H1 (cell line): Measurements from ENCODE around the gene DAPK1. TPM values are rescaled to one million over a fixed set of nuclear protein-coding genes. Genes with fewer than 3 reads are reported as not detected.
A peak's percentile ranks its signal among the peaks of the same experiment; 100 is the strongest.

Source experiments
- CTCF ChIA-PET: fragments of 300-600 bp; sonication (Branson Sonifier 250); formaldehyde crosslinking; loops from one replicate; lab custom pipeline; 2021; ENCODE audit not compliant: partially characterized antibody; lab: Charles Lee
- POLR2A ChIA-PET: fragments of 300-600 bp; sonication (Branson Sonifier 250); formaldehyde crosslinking; loops from one replicate; lab custom pipeline; 2021; ENCODE audit warnings: inconsistent platforms; ENCODE audit not compliant: partially characterized antibody; lab: Charles Lee
- DNase-seq, 2 experiments: peaks; one replicate each; pipeline versions ENCODE4 v3.0.0 to v3.0.0-alpha.2; 2010 to 2022; ENCODE audit warnings: low spot score in 2 of 2, low read depth in 1 of 2, mixed read lengths in 1 of 2
- FAIRE-seq: peaks from 2 replicates; lab custom pipeline; 2011; peaks lifted over from hg19 to GRCh38; lab: Jason Lieb, UNC
- H2AFZ ChIP-seq: 2 replicates; pipeline ENCODE4 v1.8.1; 2012; ENCODE audit warnings: low read length, inconsistent platforms
- H2AK5ac ChIP-seq: 2 replicates; pipeline ENCODE4 v1.6.1; 2013; ENCODE audit warnings: low read depth, low read length
- H2BK120ac ChIP-seq: replicated peaks from 2 replicates; pipeline ENCODE3; 2013; ENCODE audit warnings: low read depth, low read length, inconsistent platforms
- H2BK12ac ChIP-seq: 2 replicates; pipeline ENCODE4 v1.6.1; 2013; ENCODE audit warnings: low read depth, low read length
- H2BK15ac ChIP-seq: 2 replicates; pipeline ENCODE4 v1.6.1; 2013; ENCODE audit warnings: low read length
- H2BK20ac ChIP-seq: 2 replicates; pipeline ENCODE4 v1.6.1; 2013; ENCODE audit warnings: low read length
- H2BK5ac ChIP-seq: 2 replicates; pipeline ENCODE4 v1.6.1; 2013; ENCODE audit warnings: low read depth, low read length
- H3K14ac ChIP-seq: 2 replicates; pipeline ENCODE4 v1.6.1; 2013; ENCODE audit warnings: inconsistent platforms; ENCODE audit not compliant: insufficient read length
- H3K18ac ChIP-seq: 2 replicates; pipeline ENCODE4 v1.6.1; 2013; ENCODE audit warnings: low read length; ENCODE audit errors: extremely low read depth
- H3K23ac ChIP-seq: 2 replicates; pipeline ENCODE4 v1.6.1; 2013; ENCODE audit warnings: inconsistent platforms; ENCODE audit not compliant: insufficient read length
- H3K23me2 ChIP-seq: 2 replicates; pipeline ENCODE4 v1.6.1; 2013; ENCODE audit warnings: low read depth, low read length
- H3K27ac ChIP-seq: 2 replicates; pipeline ENCODE4 v1.6.1; 2011; ENCODE audit warnings: low read depth, low read length, inconsistent platforms
- H3K27me3 ChIP-seq, 4 experiments: replicated peaks in 1 of 4; 1 replicate in 1 of 4; 2 replicates in 3 of 4; pipeline versions ENCODE4 v1.6.1 to v1.8.1; 2011 to 2013; ENCODE audit warnings: low read length in 3 of 4, mild to moderate bottlenecking in 3 of 4, inconsistent platforms in 2 of 4, mixed read lengths in 2 of 4, moderate library complexity in 1 of 4; ENCODE audit not compliant: control insufficient read depth in 3 of 4, insufficient read depth in 3 of 4; ENCODE audit errors: extremely low read depth in 1 of 4
- H3K36me3 ChIP-seq, 4 experiments: 2 replicates each; pipeline versions ENCODE4 v1.6.1 to v1.8.1; 2011 to 2013; ENCODE audit warnings: mild to moderate bottlenecking in 4 of 4, low read length in 3 of 4, moderate library complexity in 2 of 4, control low read depth in 1 of 4, inconsistent platforms in 1 of 4; ENCODE audit not compliant: insufficient read depth in 4 of 4, control insufficient read depth in 2 of 4
- H3K4ac ChIP-seq: replicated peaks from 2 replicates; pipeline ENCODE3; 2013; ENCODE audit warnings: low read length, low read depth, mixed read lengths, inconsistent platforms; ENCODE audit not compliant: insufficient read length
- H3K4me1 ChIP-seq, 4 experiments: replicated peaks in 1 of 4; 1 replicate in 1 of 4; 2 replicates in 3 of 4; pipeline versions ENCODE4 v1.6.1 to v1.8.1; 2011 to 2013; ENCODE audit warnings: low read length in 3 of 4, inconsistent platforms in 2 of 4, mixed read lengths in 1 of 4; ENCODE audit not compliant: insufficient read depth in 4 of 4, control insufficient read depth in 3 of 4
- H3K4me2 ChIP-seq, 2 experiments: 2 replicates each; pipeline versions ENCODE4 v1.6.1 to v1.8.1; 2011 to 2013; ENCODE audit warnings: low read depth in 2 of 2, low read length in 2 of 2, control low read depth in 1 of 2, inconsistent platforms in 1 of 2, mild to moderate bottlenecking in 1 of 2; ENCODE audit not compliant: insufficient read depth in 1 of 2
- H3K4me3 ChIP-seq, 4 experiments: fragments of 200-600, 300-600 bp in 1 of 4; sonication (generic), shearing (Covaris generic), sonication (Bioruptor Twin) in 1 of 4; 2 replicates each; pipeline versions ENCODE4 v1.5.1 to v1.8.1; 2011 to 2016; ENCODE audit warnings: low read length in 4 of 4, low read depth in 3 of 4, control low read depth in 2 of 4, inconsistent platforms in 2 of 4, mild to moderate bottlenecking in 2 of 4, mixed read lengths in 1 of 4, moderate library complexity in 1 of 4; ENCODE audit not compliant: insufficient read depth in 2 of 4; ENCODE audit errors: extremely low read depth in 1 of 4
- H3K56ac ChIP-seq: replicated peaks from 2 replicates; pipeline ENCODE3; 2013; ENCODE audit warnings: low read depth, mild to moderate bottlenecking, mixed read lengths, low read length, inconsistent platforms; ENCODE audit not compliant: insufficient read length
- H3K79me1 ChIP-seq: 2 replicates; pipeline ENCODE4 v1.6.1; 2013; ENCODE audit warnings: low read depth, low read length, control low read depth
- H3K79me2 ChIP-seq, 2 experiments: 2 replicates each; pipeline versions ENCODE4 v1.6.1 to v1.8.1; 2012 to 2013; ENCODE audit warnings: low read length in 2 of 2, mild to moderate bottlenecking in 2 of 2, inconsistent platforms in 1 of 2; ENCODE audit not compliant: insufficient read depth in 2 of 2, control insufficient read depth in 1 of 2
- H3K9ac ChIP-seq, 4 experiments: replicated peaks in 1 of 4; 1 replicate in 1 of 4; 2 replicates in 3 of 4; pipeline versions ENCODE4 v1.6.1 to v1.8.1; 2011 to 2013; ENCODE audit warnings: low read depth in 3 of 4, low read length in 3 of 4, control low read depth in 2 of 4, mild to moderate bottlenecking in 2 of 4, moderate library complexity in 2 of 4, inconsistent platforms in 1 of 4; ENCODE audit errors: extremely low read depth in 1 of 4
- H3K9me3 ChIP-seq, 2 experiments: 2 replicates each; pipeline versions ENCODE4 v1.6.1 to v1.8.1; 2012 to 2013; ENCODE audit warnings: mild to moderate bottlenecking in 2 of 2, moderate library complexity in 2 of 2, control low read depth in 1 of 2, inconsistent platforms in 1 of 2, low read depth in 1 of 2, low read length in 1 of 2, mixed read lengths in 1 of 2; ENCODE audit not compliant: insufficient read depth in 2 of 2
- H4K20me1 ChIP-seq, 2 experiments: replicated peaks in 1 of 2; 2 replicates each; pipeline versions ENCODE3 to v1.8.1; 2011 to 2013; ENCODE audit warnings: inconsistent platforms in 2 of 2, low read length in 2 of 2, mild to moderate bottlenecking in 1 of 2; ENCODE audit not compliant: insufficient read depth in 2 of 2, control insufficient read depth in 1 of 2
- H4K5ac ChIP-seq: 2 replicates; pipeline ENCODE4 v1.6.1; 2013; ENCODE audit warnings: low read length, low read depth, mixed read lengths, inconsistent platforms; ENCODE audit not compliant: insufficient read length
- H4K8ac ChIP-seq: 2 replicates; pipeline ENCODE4 v1.8.0; 2013; ENCODE audit warnings: mild to moderate bottlenecking, moderate library complexity, low read length, inconsistent platforms; ENCODE audit not compliant: insufficient read depth; ENCODE audit errors: extremely low read depth
- H4K91ac ChIP-seq: replicated peaks from 2 replicates; pipeline ENCODE3; 2013; ENCODE audit warnings: low read length, mixed read lengths, inconsistent platforms; ENCODE audit not compliant: insufficient read length
- ASH2L ChIP-seq: fragments of 200-600, 300-600 bp; sonication (generic); IDR thresholded peaks from one replicate; pipeline ENCODE4 v1.7.1; 2017; ENCODE audit warnings: low read length
- CREB1 ChIP-seq: IDR thresholded peaks from 2 replicates; pipeline ENCODE4 v1.6.1; 2012; ENCODE audit warnings: inconsistent platforms
- CTBP2 ChIP-seq: IDR thresholded peaks from 2 replicates; pipeline ENCODE4 v1.7.0; 2011; ENCODE audit warnings: borderline replicate concordance, mild to moderate bottlenecking, moderate library complexity, mixed read lengths, low read length; ENCODE audit not compliant: insufficient read depth, insufficient read length
- FOSL1 ChIP-seq: IDR thresholded peaks from 2 replicates; pipeline ENCODE4 v1.6.1; 2011; ENCODE audit warnings: mild to moderate bottlenecking, low read depth, low read length, moderate library complexity; ENCODE audit not compliant: insufficient read depth
- JUN ChIP-seq: IDR thresholded peaks from 2 replicates; pipeline ENCODE4 v1.6.1; 2011; ENCODE audit warnings: low read depth, mild to moderate bottlenecking, improper control_type of control experiment, low read length
- JUND ChIP-seq: IDR thresholded peaks from 2 replicates; pipeline ENCODE4 v1.6.1; 2011; ENCODE audit warnings: mild to moderate bottlenecking, improper control_type of control experiment, low read length
- KDM5A ChIP-seq: fragments of 200-600 bp; IDR thresholded peaks from 2 replicates; pipeline ENCODE4 v1.7.1; 2012; ENCODE audit warnings: mild to moderate bottlenecking, low read length, inconsistent platforms, mixed read lengths
- PHF8 ChIP-seq: fragments of 200-600 bp; sonication (generic); conservative IDR thresholded peaks from 2 replicates; pipeline ENCODE4 v1.7.1; 2012; ENCODE audit warnings: low read depth, mild to moderate bottlenecking, inconsistent platforms, low read length, moderate library complexity
- POLR2A ChIP-seq, 2 experiments: IDR thresholded peaks; 1 replicate in 1 of 2; 2 replicates in 1 of 2; pipeline ENCODE4 v1.6.1; 2011; ENCODE audit warnings: low read depth in 2 of 2, low read length in 2 of 2, mild to moderate bottlenecking in 2 of 2; ENCODE audit errors: control extremely low read depth in 1 of 2
- POU5F1 ChIP-seq: IDR thresholded peaks from 2 replicates; pipeline ENCODE4 v1.6.1; 2011; ENCODE audit warnings: low read depth, mild to moderate bottlenecking, low read length, moderate library complexity
- RFX5 ChIP-seq: IDR thresholded peaks from 2 replicates; pipeline ENCODE4 v1.6.1; 2011; ENCODE audit warnings: low read depth, low read length, improper control_type of control experiment, borderline replicate concordance
- SP2 ChIP-seq: IDR thresholded peaks from 2 replicates; pipeline ENCODE4 v1.6.1; 2012; ENCODE audit warnings: mild to moderate bottlenecking, low read length, inconsistent platforms
- TAF1 ChIP-seq: IDR thresholded peaks from 2 replicates; pipeline ENCODE4 v1.6.1; 2011; ENCODE audit warnings: mild to moderate bottlenecking, low read depth, low read length
- ZNF274 ChIP-seq: IDR thresholded peaks from 2 replicates; pipeline ENCODE4 v1.7.0; 2012; ENCODE audit warnings: low read length, borderline replicate concordance; ENCODE audit errors: extremely low read depth
- WGBS, 2 experiments: shearing (Covaris generic) in 1 of 2; methylation state at CpG; one replicate each; pipeline versions ENCODE4 v1.1.6 to v1.1.7; 2013 to 2015; ENCODE audit warnings: low lambda C conversion rate in 2 of 2, mixed read lengths in 2 of 2, inconsistent platforms in 1 of 2, low coverage in 1 of 2, missing lambda C conversion rate in 1 of 2; ENCODE audit not compliant: insufficient replicate concordance in 2 of 2, insufficient coverage in 1 of 2, insufficient read length in 1 of 2; ENCODE audit errors: extremely low coverage in 1 of 2, missing lambda C conversion rate in 1 of 2; 5-methylcytosine and 5-hydroxymethylcytosine counted together
- polyA plus RNA-seq, 7 experiments: library from polyadenylated mRNA; depleted of rRNA in 3 of 7; stranded (reverse) in 5 of 7; unstranded in 2 of 7; fragments of >200 nt in 5 of 7; fragments of 200-250 nt in 2 of 7; gene quantifications; 1 replicate in 5 of 7; 2 replicates in 1 of 7; 4 replicates in 1 of 7; pipeline versions ENCODE4 v1.2.1 to v1.2.3, GENCODE V29; 2011 to 2013; ENCODE audit warnings: missing spikeins in 2 of 7, mixed read lengths in 2 of 7
- total RNA-seq: library from RNA; stranded (reverse); fragmentation: NEBNext Ultra II Directional; extraction: Animal tissue kit (Norgen Biotek cat#: 25700); gene quantifications from 2 replicates; pipeline ENCODE4 v1.2.1, GENCODE V29; 2021
- TF ChIP-seq, protein P1 (sequence below): IDR thresholded peaks from 2 replicates; pipeline ENCODE4 v1.6.1; 2011; ENCODE audit warnings: low read length, improper control_type of control experiment

Gene DAPK1
- total and polyA plus RNA-seq, 2 of the 8 experiments (the other 6 are each of a cell fraction or from before 2014, with no cell fraction given), result 62.4 to 131 TPM

DNA sequence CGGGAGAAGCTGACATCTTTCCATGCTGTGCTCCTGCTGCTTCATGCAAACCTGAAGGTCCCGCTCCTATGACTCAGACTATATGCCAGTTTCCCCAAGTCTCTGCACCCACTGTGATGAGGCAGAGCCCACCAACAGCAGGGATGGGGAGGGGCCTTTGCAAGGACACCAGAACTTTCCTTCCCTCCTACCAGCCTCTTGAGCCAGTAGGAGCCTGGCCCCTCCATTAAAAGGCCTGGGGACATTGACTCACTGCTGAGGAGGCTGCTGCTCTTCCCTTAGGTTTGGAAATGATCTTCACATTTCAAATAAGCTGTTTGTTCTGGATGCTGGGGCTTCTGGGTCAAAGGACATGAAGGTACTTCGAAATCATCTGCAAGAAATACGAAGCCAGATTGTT lies 202.2 kb downstream of the DAPK1 start:
- H3K4me1 ChIP-seq, result 0 out of 7 replicates have a peak, but pooled peaks cover 0 to 4% (median 0%) of the 10 kb centered on the region in 4 experiments
- peaks cover 19 to 85% (median 45%) of the 10 kb centered on the region in 4 experiments for H3K36me3 ChIP-seq
- H3K56ac ChIP-seq, result no peak overlapping the region
- H3K27me3 ChIP-seq, result no peaks in the 10 kb centered on the region
- no peak overlapping the region for H3K14ac ChIP-seq
- H2BK20ac ChIP-seq, result no peak overlapping the region
- no peak overlapping the region for H2BK12ac ChIP-seq
- H3K4me2 ChIP-seq, result no peak overlapping the region
- no peak overlapping the region for H3K18ac ChIP-seq
- no peak overlapping the region for H3K9ac ChIP-seq
- H4K20me1 ChIP-seq, result peaks cover 3% of the 10 kb centered on the region in 2 experiments
- no peak overlapping the region for H4K91ac ChIP-seq
- H2BK5ac ChIP-seq, result no peak overlapping the region
- H2BK120ac ChIP-seq, result no peak overlapping the region
- no peak overlapping the region for H4K8ac ChIP-seq
- H4K5ac ChIP-seq, result no peak overlapping the region
- H3K4me3 ChIP-seq, result no peak overlapping the region
- CTCF ChIA-PET, result interaction anchor here (0.6 to 8.5 kb wide), 2 partner anchors 16 to 20 kb away, joined by 3 to 61 read pairs; no protein-coding TSS in a partner anchor
- 0 out of 2 replicates have a peak overlapping the region, but pooled peaks have one; percentile 2 for H3K27ac ChIP-seq
- no peaks in the 10 kb centered on the region for H3K9me3 ChIP-seq
- no peaks in the 10 kb centered on the region for H3K79me1 ChIP-seq
- TF ChIP-seq KDM5A, result no peak
- TF ChIP-seq SP2, result no peak
- no peak for TF ChIP-seq POU5F1
- TF ChIP-seq RFX5, result no peak
- TF ChIP-seq FOSL1, result no peak
- TF ChIP-seq PHF8, result no peak
- TF ChIP-seq POLR2A (IDR thresholded peaks at IDR 0.05; ENCODE audit: control extremely low read depth in 1 of 2, low read depth in 2 of 2, low read length in 2 of 2), result no peak
- TF ChIP-seq ASH2L, result no peak
- TF ChIP-seq CREB1, result no peak
- no peak for TF ChIP-seq CTBP2
- no peak for TF ChIP-seq TAF1
- TF ChIP-seq JUND, result no peak
- no peak for TF ChIP-seq JUN
- TF ChIP-seq, protein P1, sequence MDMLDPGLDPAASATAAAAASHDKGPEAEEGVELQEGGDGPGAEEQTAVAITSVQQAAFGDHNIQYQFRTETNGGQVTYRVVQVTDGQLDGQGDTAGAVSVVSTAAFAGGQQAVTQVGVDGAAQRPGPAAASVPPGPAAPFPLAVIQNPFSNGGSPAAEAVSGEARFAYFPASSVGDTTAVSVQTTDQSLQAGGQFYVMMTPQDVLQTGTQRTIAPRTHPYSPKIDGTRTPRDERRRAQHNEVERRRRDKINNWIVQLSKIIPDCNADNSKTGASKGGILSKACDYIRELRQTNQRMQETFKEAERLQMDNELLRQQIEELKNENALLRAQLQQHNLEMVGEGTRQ, result no peak
- no peak for TF ChIP-seq ZNF274
- no peak overlapping the region for H2AFZ ChIP-seq
- FAIRE-seq (no peak), DNase-seq (no peak)
- H3K23me2 ChIP-seq, result no peaks in the 10 kb centered on the region
- no peak overlapping the region for H2BK15ac ChIP-seq
- POLR2A ChIA-PET, result no interaction called here
- H3K4ac ChIP-seq, result no peak overlapping the region
- WGBS, 2 experiments, result 93% methylated on average over 4 of the region's 4 CpGs; no CpG with 5 or more reads in 1 of the 2 experiments
- no peaks in the 10 kb centered on the region for H3K79me2 ChIP-seq
- H3K23ac ChIP-seq, result no peak overlapping the region
- H2AK5ac ChIP-seq, result no peak overlapping the region
